Stimulated activated naive B cell treated with anti-CD40 and anti-IgM and Interleukin-4, amounts not matched to agents 10 μg/mL and 1 μg/mL and 100 μg/mL, for 72 hours (primary cell): ENCODE measurements around the gene IFT80.

ENCODE experiments used
- ATAC-seq, 2 donors: fragments of 150-1000 bp; cut with Tn5 transposase; replicated peaks; 2 replicates each; pipeline ENCODE4 v1.10.0; 2021; ENCODE audit warnings: moderate library complexity in 1 of 2
- DNase-seq: peaks from one replicate; pipeline ENCODE4 v3.0.0; 2021
- H3K27ac Mint-ChIP-seq: one replicate; pipeline ENCODE4 v1.8.0; 2022; ENCODE audit warnings: mild to moderate bottlenecking, mixed read lengths
- H3K27me3 Mint-ChIP-seq, 2 donors: one replicate each; pipeline ENCODE4 v1.8.0; 2022; ENCODE audit warnings: mixed read lengths in 2 of 2
- H3K36me3 Mint-ChIP-seq, 2 donors: one replicate each; pipeline ENCODE4 v1.8.0; 2022; ENCODE audit warnings: mixed read lengths in 2 of 2, mild to moderate bottlenecking in 1 of 2
- H3K4me1 Mint-ChIP-seq, 2 donors: one replicate each; pipeline ENCODE4 v1.8.0; 2022; ENCODE audit warnings: mixed read lengths in 2 of 2, mild to moderate bottlenecking in 1 of 2
- H3K4me3 Mint-ChIP-seq, 2 donors: one replicate each; pipeline ENCODE4 v1.8.0; 2022; ENCODE audit warnings: mild to moderate bottlenecking in 2 of 2, mixed read lengths in 2 of 2, moderate library complexity in 1 of 2
- H3K9me3 Mint-ChIP-seq, 2 donors: one replicate each; pipeline ENCODE4 v1.8.0; 2022; ENCODE audit warnings: mixed read lengths in 2 of 2, mild to moderate bottlenecking in 1 of 2

IFT80 gene

DNA sequence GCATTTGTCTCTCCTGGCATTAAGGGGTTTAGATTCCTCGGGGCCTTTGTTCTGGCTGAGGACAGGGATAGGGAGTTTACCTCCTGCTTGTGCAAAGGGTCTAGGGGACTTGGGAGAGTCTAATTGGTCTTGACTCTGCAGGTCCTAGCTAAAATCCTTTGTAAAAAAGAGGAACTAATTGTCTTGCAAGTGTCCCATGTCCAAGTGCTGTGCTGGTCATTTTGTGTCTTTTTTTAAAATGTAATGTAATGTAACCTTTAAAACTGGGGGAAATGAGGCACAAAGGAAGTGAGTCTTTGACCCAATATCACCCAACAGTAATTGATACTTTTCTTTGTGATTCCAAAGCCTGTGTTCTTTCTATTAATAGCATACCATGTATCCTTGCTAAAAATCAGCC lies 188.7 kb downstream of the IFT80 start:
- peaks cover 0 to 4% of the 10 kb centered on the region in 2 donors for H3K27me3 Mint-ChIP-seq
- H3K4me1 Mint-ChIP-seq, result no peaks in the 10 kb centered on the region
- no peak for DNase-seq
- no peaks in the 10 kb centered on the region for H3K9me3 Mint-ChIP-seq
- H3K27ac Mint-ChIP-seq, result no peak overlapping the region
- no peaks in the 10 kb centered on the region for H3K36me3 Mint-ChIP-seq
- no peak for ATAC-seq
- H3K4me3 Mint-ChIP-seq, result no peak overlapping the region
